Activated T-cell treated with anti-CD3 and anti-CD28 coated beads, Interleukin-2, amount 50 U/mL, for 72 hours (primary cell): Measurements from ENCODE around the gene NSDHL. TPM values are rescaled to one million over a fixed set of nuclear protein-coding genes. Genes with fewer than 3 reads are reported as not detected.
"Not testable (repeated sequence)": the region's sequence is repeated elsewhere in the genome, so short reads cannot be mapped to it uniquely, and the experiment has no call there.

Experiments
- ATAC-seq, 2 donors: fragments of 150-1000 bp; cut with Tn5 transposase; replicated peaks in 1 of 2; 2 replicates each; pipeline ENCODE4 v1.10.0; 2021; ENCODE audit warnings: moderate library complexity in 2 of 2, mild to moderate bottlenecking in 1 of 2
- DNase-seq, 2 donors: peaks; one replicate each; pipeline ENCODE4 v3.0.0; 2021 to 2022; ENCODE audit warnings: mixed read lengths in 1 of 2
- H3K27ac Mint-ChIP-seq: one replicate; pipeline ENCODE4 v1.8.0; 2022; ENCODE audit warnings: mild to moderate bottlenecking, moderate library complexity, mixed read lengths
- H3K27me3 Mint-ChIP-seq: one replicate; pipeline ENCODE4 v1.8.0; 2022; ENCODE audit warnings: low read depth, mixed read lengths
- H3K36me3 Mint-ChIP-seq, 2 donors: one replicate each; pipeline ENCODE4 v1.8.0; 2022; ENCODE audit warnings: mixed read lengths in 2 of 2, mild to moderate bottlenecking in 1 of 2; ENCODE audit not compliant: insufficient read depth in 2 of 2
- H3K4me1 Mint-ChIP-seq: one replicate; pipeline ENCODE4 v1.8.0; 2022; ENCODE audit warnings: low read depth, mixed read lengths
- H3K4me3 Mint-ChIP-seq, 2 donors: one replicate each; pipeline ENCODE4 v1.8.0; 2022; ENCODE audit warnings: mild to moderate bottlenecking in 2 of 2, mixed read lengths in 2 of 2, moderate library complexity in 2 of 2
- H3K9me3 Mint-ChIP-seq, 2 donors: one replicate each; pipeline ENCODE4 v1.8.0; 2022; ENCODE audit warnings: mixed read lengths in 2 of 2
- total RNA-seq, 2 donors: library from RNA; stranded (reverse); gene quantifications; one replicate each; pipeline ENCODE4 v1.2.3, GENCODE V29; 2022

NSDHL gene
- total RNA-seq, result 10 to 100 TPM; 10.8 to 13.9 TPM

GRCh38 chrX:152830312-152831305 lies at the start of gene NSDHL, which contains the start of gene CETN2:
NSDHL (plus strand) TSS chrX:152831063; CDS start chrX:152846325, 15,262 bp downstream.
CETN2 (minus strand) TSS chrX:152830757; CDS start chrX:152830710, 47 bp downstream.
- peak; percentile 97 to 98 for ATAC-seq
- Mint-ChIP-seq H3K27me3 (peaks cover 18% of the 10 kb centered on the region), H3K36me3 (no peaks in the 10 kb centered on the region), H3K27ac (peak within 1 kb of the TSS; percentile 84), H3K9me3 (no peaks in the 10 kb centered on the region), H3K4me1 (peaks cover 16% of the 10 kb centered on the region), H3K4me3 (peak within 1 kb of the TSS; percentile 94 to 96)
- peak; percentile 93 to 94 for DNase-seq

- not testable (repeated sequence) for DNase-seq, H3K36me3 Mint-ChIP-seq, H3K27me3 Mint-ChIP-seq, H3K9me3 Mint-ChIP-seq, H3K4me1 Mint-ChIP-seq, H3K27ac Mint-ChIP-seq, H3K4me3 Mint-ChIP-seq
- peak; percentile 53 to 55 for ATAC-seq
Observed at GRCh38 chrX:152787062-152787461, 43.8 kb upstream of the NSDHL start.

- Mint-ChIP-seq H3K27ac (no peak overlapping the region), H3K36me3 (no peaks in the 10 kb centered on the region)
- DNase-seq, result no peak
Observed at GRCh38 chrX:152798945-152799344, 31.9 kb upstream of the NSDHL start.

GRCh38 chrX:152806035-152806434 lies 24.8 kb upstream of the NSDHL start:
- Mint-ChIP-seq H3K9me3 (no peaks in the 10 kb centered on the region), H3K4me3 (no peak overlapping the region), H3K27ac (no peak overlapping the region), H3K27me3 (peaks cover 53% of the 10 kb centered on the region), H3K4me1 (peaks cover 6% of the 10 kb centered on the region), H3K36me3 (no peaks in the 10 kb centered on the region)
- ATAC-seq, result peak; percentile 61 to 79
- DNase-seq, result no peak

More at GRCh38 chrX:152798945-152799344, 31.9 kb upstream of the NSDHL start:
- Mint-ChIP-seq H3K27me3 (peaks cover 63% of the 10 kb centered on the region), H3K4me1 (no peaks in the 10 kb centered on the region), H3K4me3 (no peak overlapping the region), H3K9me3 (no peaks in the 10 kb centered on the region)
- ATAC-seq, result no peak

GRCh38 chrX:152810403-152810802 lies 20.5 kb upstream of the NSDHL start:
- peaks cover 6% of the 10 kb centered on the region for H3K4me1 Mint-ChIP-seq
- H3K9me3 Mint-ChIP-seq, result no peaks in the 10 kb centered on the region
- no peak overlapping the region for H3K4me3 Mint-ChIP-seq
- DNase-seq (no peak), ATAC-seq (no peak)
- no peaks in the 10 kb centered on the region for H3K36me3 Mint-ChIP-seq
- no peak overlapping the region for H3K27ac Mint-ChIP-seq
- H3K27me3 Mint-ChIP-seq, result peaks cover 37% of the 10 kb centered on the region

GRCh38 chrX:152813206-152813605 lies 17.7 kb upstream of the NSDHL start:
- H3K4me3 Mint-ChIP-seq, result peak overlapping the region in 1 of 2 donors; percentile 36
- H3K27me3 Mint-ChIP-seq, result peaks cover 28% of the 10 kb centered on the region
- no peak overlapping the region for H3K27ac Mint-ChIP-seq
- no peaks in the 10 kb centered on the region for H3K36me3 Mint-ChIP-seq
- no peaks in the 10 kb centered on the region for H3K9me3 Mint-ChIP-seq
- ATAC-seq, result no peak
- DNase-seq, result no peak
- H3K4me1 Mint-ChIP-seq, result no peaks in the 10 kb centered on the region

- Mint-ChIP-seq H3K9me3 (no peaks in the 10 kb centered on the region), H3K4me1 (no peaks in the 10 kb centered on the region), H3K27ac (no peak overlapping the region), H3K36me3 (no peaks in the 10 kb centered on the region), H3K4me3 (no peak overlapping the region), H3K27me3 (peaks cover 29% of the 10 kb centered on the region)
- DNase-seq (no peak), ATAC-seq (no peak)
Observed at GRCh38 chrX:152814048-152814447, 16.8 kb upstream of the NSDHL start.

GRCh38 chrX:152817078-152817764 lies 13.6 kb upstream of the NSDHL start:
- Mint-ChIP-seq H3K27me3 (peaks cover 42% of the 10 kb centered on the region), H3K36me3 (no peaks in the 10 kb centered on the region), H3K9me3 (no peaks in the 10 kb centered on the region), H3K27ac (no peak overlapping the region), H3K4me3 (no peak overlapping the region), H3K4me1 (no peaks in the 10 kb centered on the region)
- DNase-seq (peak in 1 of 2 donors; percentile 7), ATAC-seq (no peak)

GRCh38 chrX:152818356-152818755 lies 12.5 kb upstream of the NSDHL start:
- H3K4me1 Mint-ChIP-seq, result no peaks in the 10 kb centered on the region
- H3K27me3 Mint-ChIP-seq, result peaks cover 35% of the 10 kb centered on the region
- no peak overlapping the region for H3K27ac Mint-ChIP-seq
- no peaks in the 10 kb centered on the region for H3K9me3 Mint-ChIP-seq
- H3K36me3 Mint-ChIP-seq, result no peaks in the 10 kb centered on the region
- no peak for DNase-seq
- no peak for ATAC-seq
- no peak overlapping the region for H3K4me3 Mint-ChIP-seq

- no peak overlapping the region for H3K27ac Mint-ChIP-seq
- ATAC-seq, result no peak
- H3K4me1 Mint-ChIP-seq, result no peaks in the 10 kb centered on the region
- DNase-seq, result no peak
- no peaks in the 10 kb centered on the region for H3K9me3 Mint-ChIP-seq
- H3K4me3 Mint-ChIP-seq, result no peak overlapping the region
- peaks cover 31% of the 10 kb centered on the region for H3K27me3 Mint-ChIP-seq
- no peaks in the 10 kb centered on the region for H3K36me3 Mint-ChIP-seq
Observed at GRCh38 chrX:152819266-152819665, 11.6 kb upstream of the NSDHL start.

- no peak for DNase-seq
- no peak overlapping the region for H3K27ac Mint-ChIP-seq
- H3K36me3 Mint-ChIP-seq, result no peaks in the 10 kb centered on the region
- ATAC-seq, result no peak
- H3K4me3 Mint-ChIP-seq, result no peak overlapping the region
- H3K9me3 Mint-ChIP-seq, result no peaks in the 10 kb centered on the region
- no peaks in the 10 kb centered on the region for H3K4me1 Mint-ChIP-seq
- peaks cover 29% of the 10 kb centered on the region for H3K27me3 Mint-ChIP-seq
Observed at GRCh38 chrX:152819732-152820131, 11.1 kb upstream of the NSDHL start.

GRCh38 chrX:152821145-152821765 lies 9.6 kb upstream of the NSDHL start:
- Mint-ChIP-seq H3K4me1 (no peaks in the 10 kb centered on the region), H3K9me3 (no peaks in the 10 kb centered on the region), H3K27ac (no peak overlapping the region), H3K27me3 (peaks cover 29% of the 10 kb centered on the region), H3K36me3 (no peaks in the 10 kb centered on the region), H3K4me3 (no peak overlapping the region)
- DNase-seq, result peak; percentile 16 to 21
- ATAC-seq, result no peak
